ENCODE results near the gene SEC24B.

DNA sequence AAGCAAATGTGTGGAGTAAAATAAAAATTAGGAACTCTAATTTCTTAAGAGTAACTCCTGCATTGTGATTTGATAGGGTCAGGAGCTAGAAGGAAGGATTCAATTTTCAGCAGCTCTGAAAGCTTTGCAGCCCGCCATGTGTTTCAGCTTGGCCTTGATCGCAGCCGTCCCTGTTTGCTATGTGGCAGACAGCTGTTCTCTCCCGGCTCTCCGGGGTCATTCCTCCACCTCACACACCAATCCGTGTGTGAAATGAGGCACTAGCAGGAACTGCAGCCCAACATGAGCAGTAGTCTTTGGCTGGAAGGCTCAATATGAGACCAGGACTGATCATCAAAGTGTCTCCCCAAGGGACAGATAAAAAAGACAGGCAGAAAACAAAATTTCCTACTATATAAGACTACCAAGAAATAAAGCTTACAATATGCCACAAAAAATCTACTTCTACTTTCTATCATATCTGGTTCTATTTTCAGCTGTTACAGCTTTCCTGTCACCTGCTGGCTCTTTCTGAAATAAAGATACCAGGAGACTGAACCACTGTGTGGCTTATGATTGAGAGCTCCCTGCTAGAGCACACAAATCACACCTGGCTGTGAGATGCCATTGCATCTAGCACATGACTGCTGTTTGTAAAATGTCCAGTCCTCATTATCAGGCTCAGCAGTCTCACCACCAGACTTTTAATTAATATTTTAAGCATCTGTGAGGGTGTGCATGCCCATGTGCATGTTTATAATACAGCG, 44.1 kb upstream of the SEC24B start:
- TF ChIP-seq, protein P1, sequence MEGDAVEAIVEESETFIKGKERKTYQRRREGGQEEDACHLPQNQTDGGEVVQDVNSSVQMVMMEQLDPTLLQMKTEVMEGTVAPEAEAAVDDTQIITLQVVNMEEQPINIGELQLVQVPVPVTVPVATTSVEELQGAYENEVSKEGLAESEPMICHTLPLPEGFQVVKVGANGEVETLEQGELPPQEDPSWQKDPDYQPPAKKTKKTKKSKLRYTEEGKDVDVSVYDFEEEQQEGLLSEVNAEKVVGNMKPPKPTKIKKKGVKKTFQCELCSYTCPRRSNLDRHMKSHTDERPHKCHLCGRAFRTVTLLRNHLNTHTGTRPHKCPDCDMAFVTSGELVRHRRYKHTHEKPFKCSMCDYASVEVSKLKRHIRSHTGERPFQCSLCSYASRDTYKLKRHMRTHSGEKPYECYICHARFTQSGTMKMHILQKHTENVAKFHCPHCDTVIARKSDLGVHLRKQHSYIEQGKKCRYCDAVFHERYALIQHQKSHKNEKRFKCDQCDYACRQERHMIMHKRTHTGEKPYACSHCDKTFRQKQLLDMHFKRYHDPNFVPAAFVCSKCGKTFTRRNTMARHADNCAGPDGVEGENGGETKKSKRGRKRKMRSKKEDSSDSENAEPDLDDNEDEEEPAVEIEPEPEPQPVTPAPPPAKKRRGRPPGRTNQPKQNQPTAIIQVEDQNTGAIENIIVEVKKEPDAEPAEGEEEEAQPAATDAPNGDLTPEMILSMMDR (IDR thresholded peaks at IDR 0.05), result no peak
- TF ChIP-seq ZFX (IDR thresholded peaks at IDR 0.05; ENCODE audit: borderline replicate concordance), result no peak

Measured in 22Rv1 (cell line).